ENCODE data around the gene FAAP20.
A peak's percentile ranks its signal among the peaks of the same experiment; 100 is the strongest.

Gene FAAP20

GRCh38 chr1:2229911-2230731 lies 35.5 kb upstream of the FAAP20 start:
- no peak for DNase-seq

- peak; percentile 74 for DNase-seq
Measured at GRCh38 chr1:2229037-2229864, 34.7 kb upstream of the FAAP20 start.

GRCh38 chr1:2228694-2229036 lies 34.1 kb upstream of the FAAP20 start:
- DNase-seq = no peak

GRCh38 chr1:2228157-2228594 lies 33.6 kb upstream of the FAAP20 start, which contains the start of gene SKI:
TSS of gene SKI (plus strand) at chr1:2228319. CDS start at chr1:2228767, 448 bp downstream.
- DNase-seq = no peak

GRCh38 chr1:2227346-2228156 lies 33.0 kb upstream of the FAAP20 start:
- peak; percentile 99 for DNase-seq

- DNase-seq = no peak
Measured at GRCh38 chr1:2226525-2227345, 32.2 kb upstream of the FAAP20 start.

- DNase-seq = no peak
Measured at GRCh38 chr1:2224631-2225428, 30.3 kb upstream of the FAAP20 start.

GRCh38 chr1:2224170-2224584 lies 29.6 kb upstream of the FAAP20 start:
- DNase-seq = no peak

- DNase-seq = no peak
Measured at GRCh38 chr1:2221271-2221670, 26.7 kb upstream of the FAAP20 start.

- DNase-seq = no peak
Measured at GRCh38 chr1:2216767-2217058, 22.1 kb upstream of the FAAP20 start.

- DNase-seq = no peak
Measured at GRCh38 chr1:2215909-2216766, 21.6 kb upstream of the FAAP20 start.

GRCh38 chr1:2215329-2215728 lies 20.8 kb upstream of the FAAP20 start:
- no peak for DNase-seq

- DNase-seq = no peak
Measured at GRCh38 chr1:2214541-2215241, 20.1 kb upstream of the FAAP20 start.

- no peak for DNase-seq
Measured at GRCh38 chr1:2213576-2214505, 19.3 kb upstream of the FAAP20 start.

GRCh38 chr1:2212532-2213491 lies 18.2 kb upstream of the FAAP20 start:
- no peak for DNase-seq

GRCh38 chr1:2212274-2212531 lies 17.6 kb upstream of the FAAP20 start:
- no peak for DNase-seq

GRCh38 chr1:2210786-2211185 lies 16.2 kb upstream of the FAAP20 start:
- DNase-seq = no peak
